A549 (cell line): ENCODE data around the gene SIRT2. TPM values are rescaled to one million over a fixed set of nuclear protein-coding genes. Genes with fewer than 3 reads are reported as not detected.

Experiments used
- ATAC-seq, 2 experiments: fragments of 200-7000 bp in 1 of 2; fragments of >200 bp in 1 of 2; cut with Nextera tagmentation in 1 of 2; cut with Tn5 transposase in 1 of 2; 3 replicates each; pipeline versions ENCODE4 v1.8.0 to v1.9.1; 2018 to 2020; ENCODE audit warnings: mild to moderate bottlenecking in 1 of 2, moderate library complexity in 1 of 2
- CTCF ChIA-PET: fragments of 300-600 bp; sonication (Branson Sonifier 250); formaldehyde crosslinking; extraction: SDS; loops from one replicate; lab custom pipeline; 2021; ENCODE audit warnings: antibody characterized with exemption, inconsistent platforms; lab: Yijun Ruan, JAX
- POLR2A ChIA-PET: fragments of 350-600 bp; formaldehyde crosslinking; extraction: SDS; loops from one replicate; lab custom pipeline; 2021; ENCODE audit warnings: antibody characterized with exemption, inconsistent platforms; lab: Yijun Ruan, JAX
- DNase-seq, 2 experiments: peaks; one replicate each; pipeline versions ENCODE4 v3.0.0 to v3.0.0-alpha.2; 2011 to 2016; ENCODE audit warnings: low read depth in 1 of 2, low spot score in 1 of 2
- FAIRE-seq: peaks from 2 replicates; lab custom pipeline; 2011; peaks lifted over from hg19 to GRCh38; lab: Jason Lieb, UNC
- H3K27ac ChIP-seq, 2 experiments: fragments of >200 bp; sonication (Bioruptor Twin); formaldehyde crosslinking; 3 replicates each; pipeline ENCODE4 v1.5.1; 2016 to 2017
- H3K4me1 ChIP-seq: fragments of >200 bp; sonication (Bioruptor Twin); formaldehyde crosslinking; 3 replicates; pipeline ENCODE4 v1.6.1; 2016
- H3K4me2 ChIP-seq: fragments of >200 bp; sonication (Bioruptor Twin); formaldehyde crosslinking; 3 replicates; pipeline ENCODE4 v1.6.1; 2016
- H3K4me3 ChIP-seq: fragments of >200 bp; sonication (Bioruptor Twin); formaldehyde crosslinking; 3 replicates; pipeline ENCODE4 v1.5.1; 2016
- H3K9me3 ChIP-seq: fragments of >200 bp; sonication (Bioruptor Twin); formaldehyde crosslinking; 3 replicates; pipeline ENCODE4 v1.6.1; 2016
- BCL3 ChIP-seq: fragments of >200 bp; sonication (Bioruptor Twin); formaldehyde crosslinking; IDR thresholded peaks from 3 replicates; pipeline ENCODE4 v1.6.1; 2016
- CBX2 ChIP-seq: fragments of 200-600 bp; sonication (generic); IDR thresholded peaks from 2 replicates; pipeline ENCODE4 v1.6.1; 2016; ENCODE audit warnings: low read depth, mild to moderate bottlenecking, borderline replicate concordance
- CHD4 ChIP-seq: fragments of 200-600 bp; sonication (generic); IDR thresholded peaks from 2 replicates; pipeline ENCODE4 v1.6.1; 2016; ENCODE audit warnings: antibody characterized with exemption, mild to moderate bottlenecking, borderline replicate concordance
- E2F6 ChIP-seq: IDR thresholded peaks from 2 replicates; pipeline ENCODE4 v1.6.1; 2012; ENCODE audit warnings: low read depth, borderline replicate concordance
- EHMT2 ChIP-seq: fragments of 200-600 bp; sonication (generic); IDR thresholded peaks from 2 replicates; pipeline ENCODE4 v1.6.1; 2016; ENCODE audit warnings: antibody characterized with exemption, low read depth, mild to moderate bottlenecking, moderate library complexity
- FOSL2 ChIP-seq, 2 experiments: fragments of 450-650 bp in 1 of 2; fragments of >200 bp in 1 of 2; sonication (Bioruptor Twin) in 1 of 2; formaldehyde crosslinking; IDR thresholded peaks; 2 replicates each; pipeline versions ENCODE4 v1.5.0 to v1.6.1; 2016 to 2020; ENCODE audit warnings: mild to moderate bottlenecking in 1 of 2, moderate library complexity in 1 of 2
- FOXS1 ChIP-seq: fragments of 250-450 bp; sonication (Bioruptor Pico); IDR thresholded peaks from 2 replicates; pipeline ENCODE4 v1.5.0; 2020; ENCODE audit warnings: mild to moderate bottlenecking, moderate library complexity
- GATA3 ChIP-seq: IDR thresholded peaks from 2 replicates; pipeline ENCODE4 v1.6.1; 2012; ENCODE audit warnings: borderline replicate concordance
- HDAC2 ChIP-seq: fragments of 200-600 bp; sonication (generic); IDR thresholded peaks from 2 replicates; pipeline ENCODE4 v1.6.1; 2016
- HES2 ChIP-seq: fragments of >200 bp; sonication (Bioruptor Twin); formaldehyde crosslinking; IDR thresholded peaks from 2 replicates; pipeline ENCODE4 v1.6.1; 2016
- HEYL ChIP-seq: fragments of 250-450 bp; sonication (Bioruptor Pico); IDR thresholded peaks from 2 replicates; pipeline ENCODE4 v1.8.0; 2021; ENCODE audit warnings: mild to moderate bottlenecking, moderate library complexity
- NFE2L2 ChIP-seq: fragments of 150-350 bp; conservative IDR thresholded peaks from 2 replicates; pipeline ENCODE4 v1.6.1; 2014; ENCODE audit warnings: low read length
- NPAS2 ChIP-seq: fragments of 250-450 bp; sonication (Bioruptor Pico); IDR thresholded peaks from 2 replicates; pipeline ENCODE4 v1.8.0; 2022; ENCODE audit warnings: mild to moderate bottlenecking, moderate library complexity, borderline replicate concordance
- PHF8 ChIP-seq: fragments of 200-600 bp; sonication (generic); IDR thresholded peaks from 2 replicates; pipeline ENCODE4 v1.6.1; 2016; ENCODE audit warnings: low read depth, mild to moderate bottlenecking, antibody characterized with exemption, moderate library complexity, borderline replicate concordance
- POLR2AphosphoS2 ChIP-seq: conservative IDR thresholded peaks from 2 replicates; pipeline ENCODE4 v1.6.1; 2012; ENCODE audit warnings: low read length, improper control_type of control experiment, inconsistent platforms
- RCOR1 ChIP-seq: fragments of 150-350 bp; IDR thresholded peaks from 2 replicates; pipeline ENCODE4 v1.6.1; 2014; ENCODE audit warnings: antibody characterized with exemption, low read length, low read depth
- RFX5 ChIP-seq: fragments of 450-650 bp; IDR thresholded peaks from 2 replicates; pipeline ENCODE4 v1.7.1; 2014; ENCODE audit warnings: antibody characterized with exemption, mild to moderate bottlenecking, moderate library complexity
- SMC3 ChIP-seq: fragments of >200 bp; sonication (Bioruptor Twin); formaldehyde crosslinking; IDR thresholded peaks from 3 replicates; pipeline ENCODE4 v1.6.1; 2018; ENCODE audit warnings: inconsistent platforms
- SREBF2 ChIP-seq: fragments of 450-650 bp; IDR thresholded peaks from 2 replicates; pipeline ENCODE4 v1.6.1; 2014; ENCODE audit warnings: mild to moderate bottlenecking, moderate library complexity
- TFCP2L1 ChIP-seq: fragments of 250-450 bp; sonication (Bioruptor Pico); IDR thresholded peaks from 2 replicates; pipeline ENCODE4 v1.5.0; 2021; ENCODE audit warnings: mild to moderate bottlenecking
- ZC3H11A ChIP-seq: fragments of 450-650 bp; IDR thresholded peaks from 2 replicates; pipeline ENCODE4 v1.6.1; 2014; ENCODE audit warnings: antibody characterized with exemption, mild to moderate bottlenecking
- ZSCAN20 ChIP-seq: fragments of 250-450 bp; sonication (Bioruptor Pico); IDR thresholded peaks from 2 replicates; pipeline ENCODE4 v1.8.0; 2022; ENCODE audit warnings: mild to moderate bottlenecking, moderate library complexity
- WGBS: methylation state at CpG from one replicate; pipeline ENCODE4 v1.1.6; 2017; ENCODE audit errors: missing lambda C conversion rate; 5-methylcytosine and 5-hydroxymethylcytosine counted together
- polyA plus RNA-seq, 4 experiments: library from polyadenylated mRNA; depleted of rRNA in 3 of 4; stranded (reverse); fragments of >200 nt; fragmentation: RNase III in 1 of 4; extraction: RNeasy Plus Mini Kit Qiagen cat#74134 plus additional on column Dnase treatment in 1 of 4; gene quantifications; 2 replicates in 3 of 4; 3 replicates in 1 of 4; pipeline ENCODE4 v1.2.3, GENCODE V29; 2011 to 2017
- TF ChIP-seq, protein P1 (sequence below): fragments of 250-450 bp; sonication (Bioruptor Pico); IDR thresholded peaks from 2 replicates; pipeline ENCODE4 v1.5.0; 2021; ENCODE audit warnings: mild to moderate bottlenecking, moderate library complexity, borderline replicate concordance
- TF ChIP-seq, protein P2 (sequence below): fragments of >200 bp; sonication (Bioruptor Twin); formaldehyde crosslinking; IDR thresholded peaks from 3 replicates; pipeline ENCODE4 v1.5.1; 2016
- TF ChIP-seq, protein P3 (sequence below): fragments of 250-450 bp; sonication (Bioruptor Pico); IDR thresholded peaks from 2 replicates; pipeline ENCODE4 v1.5.0; 2020; ENCODE audit warnings: low read depth, mild to moderate bottlenecking, moderate library complexity

SIRT2 gene
- polyA plus RNA-seq, 2 of the 4 experiments (the other 2 are of a cell fraction): 28.6 to 30.4 TPM

DNA sequence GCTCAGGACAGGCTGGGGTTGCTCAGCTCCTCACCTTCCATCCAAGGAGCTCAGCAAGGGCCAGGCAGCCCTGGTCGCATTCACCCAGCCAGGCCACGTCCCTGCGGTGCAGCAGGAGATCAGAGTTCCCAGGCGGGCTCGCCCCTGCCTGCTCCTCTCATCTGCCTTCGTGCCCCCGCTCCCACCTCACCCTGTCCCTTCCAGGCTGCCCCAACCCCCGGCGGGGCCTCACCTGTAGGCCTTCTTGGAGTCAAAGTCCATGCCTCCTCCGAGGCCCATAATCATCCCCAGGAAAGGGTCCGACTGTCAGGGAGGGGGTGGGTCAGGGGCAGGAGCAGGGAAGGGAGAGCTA lies 20.0 kb downstream of the SIRT2 start:
- H3K4me1 ChIP-seq: peaks cover 4% of the 10 kb centered on the region; the same call in 2 of the 3 replicates

DNA sequence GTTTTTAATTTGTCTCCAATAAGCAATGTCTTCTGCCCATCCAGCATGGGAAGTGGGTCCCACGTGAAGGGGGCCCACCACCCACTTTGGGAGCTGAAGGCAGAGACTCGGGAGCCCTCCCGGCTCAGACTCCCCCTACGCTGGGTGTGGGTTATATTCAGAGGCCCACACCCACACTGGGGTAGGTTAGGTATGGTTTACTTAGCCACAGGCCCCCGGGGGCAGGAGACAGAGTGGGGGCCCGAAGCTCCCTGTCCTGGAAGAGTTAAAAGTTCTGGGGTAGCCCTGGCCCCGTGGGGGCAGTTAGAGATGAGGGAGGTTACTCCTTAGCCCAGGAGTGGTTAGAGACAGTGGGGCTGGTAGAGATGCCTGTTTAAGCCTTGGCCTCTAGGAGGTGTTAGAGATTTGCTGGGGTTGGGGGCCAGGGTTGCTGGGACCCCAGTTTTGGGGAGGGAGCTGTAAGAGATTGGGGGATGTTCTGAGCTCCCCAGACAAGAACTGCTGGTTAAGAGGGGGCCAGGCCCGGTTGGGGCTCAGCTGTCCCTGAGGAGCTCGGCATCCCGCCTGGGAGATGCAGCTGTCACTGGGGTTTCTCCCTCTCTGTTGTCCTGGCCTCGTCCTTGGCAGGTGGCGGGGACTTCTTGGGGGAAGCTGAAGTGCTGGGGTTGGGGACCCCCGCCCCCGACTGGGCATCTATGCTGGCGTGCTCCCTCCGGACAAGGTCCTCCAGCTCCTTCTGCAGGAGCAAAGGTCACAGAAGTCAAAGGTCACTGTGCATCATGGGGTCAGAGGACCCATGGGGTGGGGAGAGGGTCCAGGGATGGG lies 20.6 kb downstream of the SIRT2 start:
- peak overlapping the region in 1 of 2 experiments; percentile 63; a peak in 3 of 6 replicates for H3K27ac ChIP-seq
- ChIA-PET POLR2A (no interaction called here), CTCF (interaction anchor here (0.5 to 31.8 kb wide), 16 partner anchors 3 to 1382 kb away, joined by 3 to 652 read pairs (median 4); partner anchors contain the start of genes FAM98C, MRPS12, NFKBIB and RINL)
- H3K9me3 ChIP-seq: no peaks in the 10 kb centered on the region
- peak; percentile 28 to 44; a peak in 2 of 6 replicates for ATAC-seq
- WGBS: 78% methylated on average over 16 of the region's 16 CpGs
- DNase-seq: no peak
- TF ChIP-seq, protein P1, sequence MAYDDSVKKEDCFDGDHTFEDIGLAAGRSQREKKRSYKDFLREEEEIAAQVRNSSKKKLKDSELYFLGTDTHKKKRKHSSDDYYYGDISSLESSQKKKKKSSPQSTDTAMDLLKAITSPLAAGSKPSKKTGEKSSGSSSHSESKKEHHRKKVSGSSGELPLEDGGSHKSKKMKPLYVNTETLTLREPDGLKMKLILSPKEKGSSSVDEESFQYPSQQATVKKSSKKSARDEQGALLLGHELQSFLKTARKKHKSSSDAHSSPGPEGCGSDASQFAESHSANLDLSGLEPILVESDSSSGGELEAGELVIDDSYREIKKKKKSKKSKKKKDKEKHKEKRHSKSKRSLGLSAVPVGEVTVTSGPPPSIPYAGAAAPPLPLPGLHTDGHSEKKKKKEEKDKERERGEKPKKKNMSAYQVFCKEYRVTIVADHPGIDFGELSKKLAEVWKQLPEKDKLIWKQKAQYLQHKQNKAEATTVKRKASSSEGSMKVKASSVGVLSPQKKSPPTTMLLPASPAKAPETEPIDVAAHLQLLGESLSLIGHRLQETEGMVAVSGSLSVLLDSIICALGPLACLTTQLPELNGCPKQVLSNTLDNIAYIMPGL (CRISPR knock-in tag): no peak
- TF ChIP-seq FOXS1 (no peak), SMC3 (no peak), RCOR1 (no peak), HDAC2 (no peak), SREBF2 (no peak), E2F6 (no peak), RFX5 (no peak), BCL3 (no peak), FOSL2 (IDR thresholded peaks at IDR 0.05) (no peak), FOSL2 (CRISPR knock-in tag; IDR thresholded peaks at IDR 0.05) (no peak), NPAS2 (no peak), GATA3 (no peak), HEYL (CRISPR knock-in tag) (no peak), ZC3H11A (no peak), ZSCAN20 (CRISPR knock-in tag) (no peak), EHMT2 (no peak)
- no peak for FAIRE-seq
- H3K4me3 ChIP-seq: no peak overlapping the region
- H3K4me2 ChIP-seq: no peak overlapping the region
- peaks cover 4% of the 10 kb centered on the region; the same call in 2 of the 3 replicates for H3K4me1 ChIP-seq

More for the DNA sequence above, 20.0 kb downstream of the SIRT2 start:
- DNase-seq: no peak
- H3K4me2 ChIP-seq: no peak overlapping the region
- ChIA-PET POLR2A (no interaction called here), CTCF (interaction anchor here (1.0 to 31.8 kb wide), 13 partner anchors 3 to 365 kb away, joined by 3 to 652 read pairs (median 4); partner anchors contain the start of genes MRPS12, NFKBIB, RINL and SARS2)
- no peak for FAIRE-seq
- no peaks in the 10 kb centered on the region for H3K9me3 ChIP-seq
- H3K27ac ChIP-seq: no peak overlapping the region
- H3K4me3 ChIP-seq: no peak overlapping the region
- ATAC-seq: no peak; a peak in 1 of 6 replicates
- WGBS: 90% methylated on average over 11 of the region's 11 CpGs
- no peak for TF ChIP-seq RCOR1
- no peak for TF ChIP-seq NFE2L2
- no peak for TF ChIP-seq POLR2AphosphoS2
- TF ChIP-seq HEYL (CRISPR knock-in tag): no peak
- no peak for TF ChIP-seq PHF8
- TF ChIP-seq, protein P2, sequence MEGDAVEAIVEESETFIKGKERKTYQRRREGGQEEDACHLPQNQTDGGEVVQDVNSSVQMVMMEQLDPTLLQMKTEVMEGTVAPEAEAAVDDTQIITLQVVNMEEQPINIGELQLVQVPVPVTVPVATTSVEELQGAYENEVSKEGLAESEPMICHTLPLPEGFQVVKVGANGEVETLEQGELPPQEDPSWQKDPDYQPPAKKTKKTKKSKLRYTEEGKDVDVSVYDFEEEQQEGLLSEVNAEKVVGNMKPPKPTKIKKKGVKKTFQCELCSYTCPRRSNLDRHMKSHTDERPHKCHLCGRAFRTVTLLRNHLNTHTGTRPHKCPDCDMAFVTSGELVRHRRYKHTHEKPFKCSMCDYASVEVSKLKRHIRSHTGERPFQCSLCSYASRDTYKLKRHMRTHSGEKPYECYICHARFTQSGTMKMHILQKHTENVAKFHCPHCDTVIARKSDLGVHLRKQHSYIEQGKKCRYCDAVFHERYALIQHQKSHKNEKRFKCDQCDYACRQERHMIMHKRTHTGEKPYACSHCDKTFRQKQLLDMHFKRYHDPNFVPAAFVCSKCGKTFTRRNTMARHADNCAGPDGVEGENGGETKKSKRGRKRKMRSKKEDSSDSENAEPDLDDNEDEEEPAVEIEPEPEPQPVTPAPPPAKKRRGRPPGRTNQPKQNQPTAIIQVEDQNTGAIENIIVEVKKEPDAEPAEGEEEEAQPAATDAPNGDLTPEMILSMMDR: no peak
- no peak for TF ChIP-seq CHD4
- no peak for TF ChIP-seq HES2
- TF ChIP-seq CBX2: no peak
- TF ChIP-seq SREBF2: no peak
- TF ChIP-seq, protein P3, sequence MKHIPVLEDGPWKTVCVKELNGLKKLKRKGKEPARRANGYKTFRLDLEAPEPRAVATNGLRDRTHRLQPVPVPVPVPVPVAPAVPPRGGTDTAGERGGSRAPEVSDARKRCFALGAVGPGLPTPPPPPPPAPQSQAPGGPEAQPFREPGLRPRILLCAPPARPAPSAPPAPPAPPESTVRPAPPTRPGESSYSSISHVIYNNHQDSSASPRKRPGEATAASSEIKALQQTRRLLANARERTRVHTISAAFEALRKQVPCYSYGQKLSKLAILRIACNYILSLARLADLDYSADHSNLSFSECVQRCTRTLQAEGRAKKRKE (CRISPR knock-in tag): no peak
- TF ChIP-seq, protein P1 (CRISPR knock-in tag): no peak
- TF ChIP-seq EHMT2: no peak
- TF ChIP-seq TFCP2L1 (CRISPR knock-in tag): no peak
- TF ChIP-seq, all 56 proteins: peak for 0
